Measurements from ENCODE around the gene KDM6A. TPM values are rescaled to one million over a fixed set of nuclear protein-coding genes. Genes with fewer than 3 reads are reported as not detected.
A peak's percentile ranks its signal among the peaks of the same experiment; 100 is the strongest.

KDM6A gene
- total and polyA plus RNA-seq, 9 of the 15 experiments (the other 6 are each of a cell fraction or from before 2014, with no cell fraction given) = 8.4 to 34.3 (median 22.9) TPM

- peak; percentile 36; the same call in 1 of the 2 replicates for TF ChIP-seq HMBOX1 (IDR thresholded peaks at IDR 0.05)
- TF ChIP-seq DPF2 (IDR thresholded peaks at IDR 0.05) = peak; percentile 69; the same call in 1 of the 2 replicates
- TF ChIP-seq HMG20A (CRISPR knock-in tag; conservative IDR thresholded peaks at IDR 0.05) = no peak
- TF ChIP-seq ZNF740 (CRISPR knock-in tag; IDR thresholded peaks at IDR 0.05) = peak; percentile 45
- no peak for TF ChIP-seq ZNF740 (tag; IDR thresholded peaks at IDR 0.05)
- no peak for TF ChIP-seq ZBTB26 (CRISPR knock-in tag; IDR thresholded peaks at IDR 0.05)
- TF ChIP-seq ARID1B (IDR thresholded peaks at IDR 0.05) = peak; percentile 83
- no peak for TF ChIP-seq ZNF277 (CRISPR knock-in tag; IDR thresholded peaks at IDR 0.05; ENCODE audit: borderline replicate concordance)
- peak; percentile 29; the same call in 1 of the 2 replicates for TF ChIP-seq ZEB2 (IDR thresholded peaks at IDR 0.05)
- no peak for TF ChIP-seq ZNF232 (CRISPR knock-in tag; IDR thresholded peaks at IDR 0.05)
- peak in 1 of 2 experiments; percentile 49; a peak in 1 of 4 replicates for TF ChIP-seq HDAC1 (IDR thresholded peaks at IDR 0.05)
- peak; percentile 44 for TF ChIP-seq CBFA2T2 (conservative IDR thresholded peaks at IDR 0.05)
- TF ChIP-seq SOX6 (IDR thresholded peaks at IDR 0.05) = 0 out of 2 replicates have a peak, but pooled peaks have one; percentile 21
- TF ChIP-seq FOXK2 (conservative IDR thresholded peaks at IDR 0.05 in 1 of 2, IDR thresholded peaks at IDR 0.05 in 1 of 2; ENCODE audit: low read depth in 2 of 2) = peak; percentile 60 to 64; a peak in 2 of 4 replicates
- peak in 1 of 2 experiments; percentile 80; a peak in 2 of 4 replicates for TF ChIP-seq MLLT1 (IDR thresholded peaks at IDR 0.05)
- TF ChIP-seq HMG20B (CRISPR knock-in tag; IDR thresholded peaks at IDR 0.05) = no peak
- TF ChIP-seq ELF4 (CRISPR knock-in tag; IDR thresholded peaks at IDR 0.05) = 0 out of 2 replicates have a peak, but pooled peaks have one; percentile 41
Observed at GRCh38 chrX:44898411-44899221, 25.6 kb downstream of the KDM6A start (continued).
